Neural progenitor cell (in vitro differentiated cells): Measurements from ENCODE around the gene RPS18.

Source experiments
- EZH2 ChIP-seq: fragments of 200-600 bp; sonication (generic); IDR thresholded peaks from 2 replicates; pipeline ENCODE4 v1.6.1; 2017; ENCODE audit warnings: antibody characterized with exemption, mild to moderate bottlenecking, moderate library complexity
- EZH2phosphoT487 ChIP-seq: fragments of 200-600 bp; sonication (generic); IDR thresholded peaks from 2 replicates; pipeline ENCODE4 v1.6.1; 2017; ENCODE audit warnings: antibody characterized with exemption
- TF ChIP-seq, protein P1 (sequence below): fragments of 200-600 bp; sonication (generic); IDR thresholded peaks from 2 replicates; pipeline ENCODE4 v1.5.1; 2017; ENCODE audit warnings: antibody characterized with exemption, mild to moderate bottlenecking

DNA sequence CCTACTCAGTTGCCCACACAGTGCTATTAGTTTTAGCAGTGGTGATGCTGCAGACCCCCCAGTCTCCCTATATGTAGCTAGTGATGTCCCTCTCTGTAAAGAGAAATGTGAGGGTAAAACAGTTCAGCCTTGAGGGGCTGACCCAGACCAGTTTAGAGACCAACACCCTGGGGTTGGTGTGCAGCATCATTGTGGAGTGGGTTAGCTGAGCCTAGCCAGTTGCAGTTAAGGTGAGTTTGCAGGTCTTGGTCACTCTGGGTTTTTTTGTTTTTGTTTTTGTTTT lies 4.6 kb downstream of the RPS18 start:
- TF ChIP-seq EZH2 (no peak), EZH2phosphoT487 (no peak)
- TF ChIP-seq, protein P1, sequence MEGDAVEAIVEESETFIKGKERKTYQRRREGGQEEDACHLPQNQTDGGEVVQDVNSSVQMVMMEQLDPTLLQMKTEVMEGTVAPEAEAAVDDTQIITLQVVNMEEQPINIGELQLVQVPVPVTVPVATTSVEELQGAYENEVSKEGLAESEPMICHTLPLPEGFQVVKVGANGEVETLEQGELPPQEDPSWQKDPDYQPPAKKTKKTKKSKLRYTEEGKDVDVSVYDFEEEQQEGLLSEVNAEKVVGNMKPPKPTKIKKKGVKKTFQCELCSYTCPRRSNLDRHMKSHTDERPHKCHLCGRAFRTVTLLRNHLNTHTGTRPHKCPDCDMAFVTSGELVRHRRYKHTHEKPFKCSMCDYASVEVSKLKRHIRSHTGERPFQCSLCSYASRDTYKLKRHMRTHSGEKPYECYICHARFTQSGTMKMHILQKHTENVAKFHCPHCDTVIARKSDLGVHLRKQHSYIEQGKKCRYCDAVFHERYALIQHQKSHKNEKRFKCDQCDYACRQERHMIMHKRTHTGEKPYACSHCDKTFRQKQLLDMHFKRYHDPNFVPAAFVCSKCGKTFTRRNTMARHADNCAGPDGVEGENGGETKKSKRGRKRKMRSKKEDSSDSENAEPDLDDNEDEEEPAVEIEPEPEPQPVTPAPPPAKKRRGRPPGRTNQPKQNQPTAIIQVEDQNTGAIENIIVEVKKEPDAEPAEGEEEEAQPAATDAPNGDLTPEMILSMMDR = no peak
